ENCODE results near the gene ZNF568. TPM values are rescaled to one million over a fixed set of nuclear protein-coding genes. Genes with fewer than 3 reads are reported as not detected.
A peak's percentile ranks its signal among the peaks of the same experiment; 100 is the strongest.

The ZNF568 gene
- total RNA-seq: 10 to 100 TPM in 2 of 3 donors, 1 to 10 TPM in 1; 9.4 to 15.5 (median 15.3) TPM
- 19.2 TPM for total RNA-seq (2013)

DNA sequence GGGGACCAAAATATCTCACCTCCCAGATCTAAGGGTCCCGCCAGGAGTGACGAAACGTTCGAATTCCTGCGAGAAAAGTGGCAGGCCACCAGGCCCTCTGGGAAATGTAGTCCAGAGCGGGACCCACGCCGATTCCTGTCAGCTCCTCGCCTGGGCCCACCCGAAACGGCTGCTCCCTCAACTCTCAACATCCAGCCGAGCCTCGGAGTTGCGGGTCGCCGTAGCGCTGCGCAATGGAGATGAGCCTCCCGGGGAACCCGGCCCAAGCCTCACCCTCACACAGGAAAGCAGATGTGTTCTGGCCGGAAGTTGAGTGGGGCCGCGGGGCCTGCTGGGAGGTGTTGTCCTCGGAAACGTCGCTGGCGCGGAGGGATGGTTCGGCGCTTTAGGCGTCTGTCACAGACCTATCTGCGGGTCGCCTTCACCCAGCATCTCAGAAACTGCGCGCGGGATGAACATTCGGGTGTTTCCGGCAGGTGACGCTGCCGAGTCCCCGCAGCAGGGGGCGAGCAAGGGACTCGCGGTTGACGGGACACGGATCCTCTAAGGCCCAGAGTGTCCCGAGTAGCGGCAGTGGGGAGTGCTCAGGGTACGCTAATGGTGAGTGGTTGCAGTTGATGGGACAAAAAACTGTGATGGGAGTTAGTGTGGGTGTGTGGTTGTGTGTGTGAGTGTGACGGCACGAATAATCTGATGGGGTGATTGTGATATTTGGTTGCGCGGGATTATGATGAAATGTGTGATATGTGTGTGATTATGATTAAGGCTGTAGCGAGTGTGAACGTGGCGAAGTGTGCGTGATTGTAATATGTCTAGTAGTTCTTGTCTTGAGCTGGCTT is at the start of gene ZNF568, which contains the start of gene ZNF829:
Gene ZNF568 (plus strand): TSS at position 341 of the 839 bp plus-strand sequence. CDS start 6,439 bp downstream, outside the sequence.
Gene ZNF829 (minus strand): TSS at position 300 of the 839 bp plus-strand sequence. CDS start 1,124 bp downstream, outside the sequence.
- WGBS (ENCODE audit: insufficient coverage): under 1% methylated on average over 57 of the region's 57 CpGs
- Histone ChIP-seq H3K9me3 (ENCODE audit: control insufficient read depth, insufficient read depth, low read length) (no peaks in the 10 kb centered on the region), H3K27ac (ENCODE audit: low read length) (peak within 1 kb of the TSS; percentile 95), H3K36me3 (ENCODE audit: control insufficient read depth, insufficient read depth, low read length) (peaks cover 10% of the 10 kb centered on the region), H3K4me3 (ENCODE audit: low read length) (peak within 1 kb of the TSS; percentile 66), H3K27me3 (ENCODE audit: control insufficient read depth, insufficient read depth, low read length) (no peaks in the 10 kb centered on the region), H3K4me1 (ENCODE audit: control insufficient read depth, insufficient read depth, low read length) (peaks cover 13% of the 10 kb centered on the region)
- intact Hi-C loops (cut with micrococcal nuclease): loop anchor here (1.0 to 2.0 kb wide), 7 partner anchors 57 to 427 kb away; partner anchors contain the start of genes ZNF345, ZNF383, ZNF420 and ZNF566
- TF ChIP-seq, protein P1, sequence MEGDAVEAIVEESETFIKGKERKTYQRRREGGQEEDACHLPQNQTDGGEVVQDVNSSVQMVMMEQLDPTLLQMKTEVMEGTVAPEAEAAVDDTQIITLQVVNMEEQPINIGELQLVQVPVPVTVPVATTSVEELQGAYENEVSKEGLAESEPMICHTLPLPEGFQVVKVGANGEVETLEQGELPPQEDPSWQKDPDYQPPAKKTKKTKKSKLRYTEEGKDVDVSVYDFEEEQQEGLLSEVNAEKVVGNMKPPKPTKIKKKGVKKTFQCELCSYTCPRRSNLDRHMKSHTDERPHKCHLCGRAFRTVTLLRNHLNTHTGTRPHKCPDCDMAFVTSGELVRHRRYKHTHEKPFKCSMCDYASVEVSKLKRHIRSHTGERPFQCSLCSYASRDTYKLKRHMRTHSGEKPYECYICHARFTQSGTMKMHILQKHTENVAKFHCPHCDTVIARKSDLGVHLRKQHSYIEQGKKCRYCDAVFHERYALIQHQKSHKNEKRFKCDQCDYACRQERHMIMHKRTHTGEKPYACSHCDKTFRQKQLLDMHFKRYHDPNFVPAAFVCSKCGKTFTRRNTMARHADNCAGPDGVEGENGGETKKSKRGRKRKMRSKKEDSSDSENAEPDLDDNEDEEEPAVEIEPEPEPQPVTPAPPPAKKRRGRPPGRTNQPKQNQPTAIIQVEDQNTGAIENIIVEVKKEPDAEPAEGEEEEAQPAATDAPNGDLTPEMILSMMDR (IDR thresholded peaks at IDR 0.05): peak; percentile 75
- H3K4me3 Mint-ChIP-seq: peak within 1 kb of the TSS; percentile 87
- no peaks in the 10 kb centered on the region for H3K36me3 Mint-ChIP-seq
- no peaks in the 10 kb centered on the region for H3K27me3 Mint-ChIP-seq (ENCODE audit: low read depth in 2 of 2)
- peaks cover 35% of the 10 kb centered on the region in 2 donors for H3K4me1 Mint-ChIP-seq
- DNase-seq (peak; percentile 90 to 96), ATAC-seq (peak; percentile 92 to 98 (median 94))
- no peaks in the 10 kb centered on the region for H3K9me3 Mint-ChIP-seq
- H3K27ac Mint-ChIP-seq: peak within 1 kb of the TSS; percentile 89 to 93

DNA sequence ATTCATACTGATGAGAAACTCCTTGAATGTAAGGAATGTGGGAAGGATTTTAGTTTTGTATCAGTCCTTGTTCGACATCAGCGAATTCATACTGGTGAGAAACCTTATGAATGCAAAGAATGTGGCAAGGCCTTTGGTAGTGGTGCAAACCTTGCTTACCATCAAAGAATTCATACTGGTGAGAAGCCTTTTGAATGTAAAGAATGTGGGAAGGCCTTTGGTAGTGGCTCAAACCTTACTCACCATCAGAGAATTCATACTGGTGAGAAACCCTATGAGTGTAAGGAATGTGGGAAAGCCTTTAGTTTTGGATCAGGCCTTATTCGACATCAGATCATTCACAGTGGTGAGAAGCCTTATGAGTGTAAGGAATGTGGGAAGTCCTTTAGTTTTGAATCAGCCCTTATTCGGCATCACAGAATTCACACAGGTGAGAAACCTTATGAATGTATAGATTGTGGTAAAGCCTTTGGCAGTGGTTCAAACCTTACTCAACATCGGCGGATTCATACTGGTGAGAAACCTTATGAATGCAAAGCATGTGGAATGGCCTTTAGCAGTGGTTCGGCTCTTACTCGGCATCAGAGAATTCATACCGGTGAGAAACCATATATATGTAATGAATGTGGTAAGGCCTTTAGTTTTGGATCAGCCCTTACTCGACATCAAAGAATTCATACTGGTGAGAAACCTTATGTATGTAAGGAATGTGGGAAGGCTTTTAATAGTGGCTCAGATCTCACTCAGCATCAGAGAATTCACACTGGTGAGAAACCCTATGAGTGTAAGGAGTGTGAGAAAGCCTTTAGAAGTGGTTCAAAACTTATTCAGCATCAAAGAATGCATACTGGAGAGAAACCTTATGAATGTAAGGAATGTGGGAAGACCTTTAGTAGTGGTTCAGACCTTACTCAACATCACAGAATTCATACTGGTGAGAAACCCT is 38.9 kb upstream of the ZNF568 start:
- DNase-seq (no peak), ATAC-seq (no peak)
- Histone ChIP-seq H3K36me3 (ENCODE audit: control insufficient read depth, insufficient read depth, low read length) (peaks cover 34% of the 10 kb centered on the region), H3K4me3 (ENCODE audit: low read length) (no peak overlapping the region), H3K27ac (ENCODE audit: low read length) (no peak overlapping the region), H3K4me1 (ENCODE audit: control insufficient read depth, insufficient read depth, low read length) (no peaks in the 10 kb centered on the region), H3K27me3 (ENCODE audit: control insufficient read depth, insufficient read depth, low read length) (no peaks in the 10 kb centered on the region), H3K9me3 (ENCODE audit: control insufficient read depth, insufficient read depth, low read length) (peaks cover 42% of the 10 kb centered on the region)
- Mint-ChIP-seq H3K27me3 (ENCODE audit: low read depth in 2 of 2) (no peaks in the 10 kb centered on the region), H3K36me3 (peaks cover 62% of the 10 kb centered on the region), H3K27ac (no peak overlapping the region), H3K4me1 (no peaks in the 10 kb centered on the region), H3K4me3 (no peak overlapping the region), H3K9me3 (peaks cover 18 to 38% of the 10 kb centered on the region in 2 donors)
- WGBS (ENCODE audit: insufficient coverage): 97% methylated on average over 10 of the region's 10 CpGs
- intact Hi-C loops (cut with micrococcal nuclease): loop anchor here (10.0 kb wide), 1 partner anchor 142 kb away; no protein-coding TSS in a partner anchor
- TF ChIP-seq, protein P1 (IDR thresholded peaks at IDR 0.05): no peak

DNA sequence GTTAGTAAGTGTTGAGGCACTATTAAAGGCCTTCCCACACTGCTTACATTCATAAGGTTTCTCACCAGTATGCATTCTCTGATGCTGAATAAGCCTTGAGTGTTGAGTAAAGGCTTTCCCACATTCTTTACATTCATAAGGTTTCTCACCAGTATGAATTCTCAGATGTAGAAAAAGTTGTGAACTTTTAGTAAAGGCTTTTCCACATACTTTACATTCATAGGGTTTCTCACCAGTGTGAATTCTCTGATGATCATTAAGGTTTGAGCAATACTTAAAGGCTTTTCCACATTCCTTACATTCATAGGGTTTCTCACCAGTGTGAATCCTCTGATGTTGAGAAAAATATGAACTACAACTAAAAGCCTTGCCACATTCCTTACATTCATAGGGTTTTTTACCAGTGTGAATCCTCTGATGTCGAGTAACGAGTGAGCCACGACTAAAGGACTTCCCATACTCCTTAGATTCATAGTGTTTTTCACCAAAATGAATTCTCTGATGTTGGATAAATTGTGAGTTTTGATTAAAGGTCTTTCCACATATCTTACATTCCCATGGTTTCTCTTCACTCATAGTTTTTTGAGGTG is 24.3 kb upstream of the ZNF568 start:
- H3K36me3 ChIP-seq (ENCODE audit: control insufficient read depth, insufficient read depth, low read length): peaks cover 36% of the 10 kb centered on the region

More for the DNA sequence above, 24.3 kb upstream of the ZNF568 start:
- no peak overlapping the region for H3K27ac ChIP-seq (ENCODE audit: low read length)
- TF ChIP-seq, protein P1 (IDR thresholded peaks at IDR 0.05): no peak
- H3K27ac Mint-ChIP-seq: no peak overlapping the region
- H3K9me3 ChIP-seq (ENCODE audit: control insufficient read depth, insufficient read depth, low read length): peaks cover 53% of the 10 kb centered on the region
- ATAC-seq (no peak), DNase-seq (no peak)
- H3K4me1 Mint-ChIP-seq: no peaks in the 10 kb centered on the region
- 100% methylated on average over 1 of the region's 3 CpGs for WGBS (ENCODE audit: insufficient coverage)
- no peaks in the 10 kb centered on the region for H3K27me3 ChIP-seq (ENCODE audit: control insufficient read depth, insufficient read depth, low read length)
- intact Hi-C loops (cut with micrococcal nuclease): no loop called here
- no peaks in the 10 kb centered on the region for H3K4me1 ChIP-seq (ENCODE audit: control insufficient read depth, insufficient read depth, low read length)
- no peak overlapping the region for H3K4me3 ChIP-seq (ENCODE audit: low read length)
- peaks cover 79% of the 10 kb centered on the region for H3K36me3 Mint-ChIP-seq
- peaks cover 24 to 34% of the 10 kb centered on the region in 2 donors for H3K9me3 Mint-ChIP-seq
- H3K4me3 Mint-ChIP-seq: no peak overlapping the region
- H3K27me3 Mint-ChIP-seq (ENCODE audit: low read depth in 2 of 2): no peaks in the 10 kb centered on the region
